K562 (cell line): ENCODE data around the gene PLAAT5. TPM values are rescaled to one million over a fixed set of nuclear protein-coding genes. Genes with fewer than 3 reads are reported as not detected.

Experiments used
- BRCA1 ChIP-seq, 2 experiments: fragments of 450-650 bp in 1 of 2; sonication (generic) in 1 of 2; formaldehyde crosslinking in 1 of 2; IDR thresholded peaks; 2 replicates each; pipeline versions ENCODE4 v1.5.0 to v1.6.1; 2017 to 2020; ENCODE audit warnings: mild to moderate bottlenecking in 1 of 2, missing genetic modification reagents in 1 of 2
- CBX5 ChIP-seq: IDR thresholded peaks from 2 replicates; pipeline ENCODE4 v1.6.1; 2014; ENCODE audit warnings: low read depth, borderline replicate concordance
- CGGBP1 ChIP-seq: fragments of 250-450 bp; sonication (Bioruptor Pico); IDR thresholded peaks from 2 replicates; pipeline ENCODE4 v1.9.0; 2021; ENCODE audit warnings: mild to moderate bottlenecking
- CXXC5 ChIP-seq: fragments of 250-450 bp; sonication (Bioruptor Pico); IDR thresholded peaks from 2 replicates; pipeline ENCODE4 v1.8.0; 2022; ENCODE audit warnings: inconsistent platforms, mild to moderate bottlenecking, moderate library complexity
- E2F3 ChIP-seq: fragments of 250-450 bp; sonication (Bioruptor Pico); IDR thresholded peaks from 2 replicates; pipeline ENCODE4 v1.4.0; 2020; ENCODE audit warnings: mild to moderate bottlenecking
- EWSR1 ChIP-seq: fragments of 450-650 bp; IDR thresholded peaks from 2 replicates; pipeline ENCODE4 v1.6.1; 2018; ENCODE audit warnings: borderline replicate concordance, mild to moderate bottlenecking, low read depth, moderate library complexity; ENCODE audit not compliant: partially characterized antibody
- FOS ChIP-seq: IDR thresholded peaks from 3 replicates; pipeline ENCODE4 v1.6.1; 2011; ENCODE audit not compliant: insufficient read length; ENCODE audit errors: extremely low read depth
- FOXA1 ChIP-seq: fragments of 450-650 bp; IDR thresholded peaks from 2 replicates; pipeline ENCODE4 v1.6.1; 2016; ENCODE audit warnings: mild to moderate bottlenecking, borderline replicate concordance
- HINFP ChIP-seq: fragments of 450-650 bp; conservative IDR thresholded peaks from 2 replicates; pipeline ENCODE4 v1.6.1; 2016; ENCODE audit warnings: missing genetic modification characterization, low read depth, mild to moderate bottlenecking, control low read depth, missing compliant biosample characterization
- SAFB2 ChIP-seq: fragments of 200-400 bp; formaldehyde crosslinking; IDR thresholded peaks from 2 replicates; pipeline ENCODE4 v1.6.1; 2018; ENCODE audit warnings: borderline replicate concordance, low read length, low read depth, moderate library complexity; ENCODE audit not compliant: severe bottlenecking
- TAL1 ChIP-seq: fragments of 450-650 bp; IDR thresholded peaks from 2 replicates; pipeline ENCODE4 v1.6.1; 2016; ENCODE audit warnings: mild to moderate bottlenecking
- XRCC3 ChIP-seq: fragments of 450-650 bp; IDR thresholded peaks from 2 replicates; pipeline ENCODE4 v1.6.1; 2017; ENCODE audit warnings: mild to moderate bottlenecking, moderate library complexity
- ZBTB1 ChIP-seq: sonication (generic); formaldehyde crosslinking; IDR thresholded peaks from 2 replicates; pipeline ENCODE4 v1.8.1; 2023; ENCODE audit warnings: missing genetic modification reagents, low read depth, mild to moderate bottlenecking, borderline replicate concordance
- ZKSCAN1 ChIP-seq: fragments of 150-350 bp; IDR thresholded peaks from 2 replicates; pipeline ENCODE4 v1.6.1; 2016; ENCODE audit warnings: low read depth, low read length
- ZNF212 ChIP-seq: fragments of 450-650 bp; formaldehyde crosslinking; IDR thresholded peaks from 2 replicates; pipeline ENCODE4 v1.4.0; 2020; ENCODE audit warnings: mild to moderate bottlenecking
- ZNF561 ChIP-seq: fragments of 450-650 bp; formaldehyde crosslinking; conservative IDR thresholded peaks from 2 replicates; pipeline ENCODE4 v1.4.0; 2020; ENCODE audit warnings: mild to moderate bottlenecking, moderate library complexity
- ZNF639 ChIP-seq, 2 experiments: fragments of 200-800 bp in 1 of 2; sonication (Bioruptor generic) in 1 of 2; sonication (generic) in 1 of 2; formaldehyde crosslinking in 1 of 2; IDR thresholded peaks in 1 of 2; conservative IDR thresholded peaks in 1 of 2; 2 replicates each; pipeline versions ENCODE4 v1.5.0 to v1.6.1; 2016 to 2020; ENCODE audit warnings: missing compliant biosample characterization in 1 of 2, missing genetic modification characterization in 1 of 2, missing genetic modification reagents in 1 of 2
- ZNF766 ChIP-seq: fragments of 200-800 bp; sonication (Bioruptor generic); conservative IDR thresholded peaks from 2 replicates; pipeline ENCODE4 v1.6.1; 2016; ENCODE audit warnings: missing genetic modification characterization, missing compliant biosample characterization
- polyA plus RNA-seq, 8 experiments: library from polyadenylated mRNA; depleted of rRNA in 4 of 8; stranded (reverse) in 5 of 8; unstranded in 3 of 8; fragments of >200 nt; fragmentation: Nextera tagmentation in 2 of 8; fragmentation: Illumina TruSeq in 1 of 8; extraction: Ambion mirVana in 2 of 8; extraction: Trizol in 1 of 8; gene quantifications; 2 replicates each; pipeline versions ENCODE4 v1.2.1 to v1.2.3, GENCODE V29; 2011 to 2014; ENCODE audit warnings: inconsistent platforms in 1 of 8, missing spikeins in 1 of 8
- total RNA-seq, 7 experiments: library from RNA; depleted of rRNA in 6 of 7; stranded (reverse); fragments of >200 nt in 6 of 7; fragmentation: Illumina TruSeq in 2 of 7; extraction: Trizol in 2 of 7; gene quantifications; 2 replicates each; pipeline versions ENCODE4 v1.2.1 to v1.2.3, GENCODE V29; 2011 to 2021; ENCODE audit warnings: low replicate concordance in 1 of 7

Gene PLAAT5
- total and polyA plus RNA-seq, 9 of the 15 experiments (the other 6 are each of a cell fraction or from before 2014, with no cell fraction given) = not detected

GRCh38 chr11:63534895-63535461, 44.0 kb upstream of the PLAAT5 start (continued):
- TF ChIP-seq BRCA1 (IDR thresholded peaks at IDR 0.05) (no peak), BRCA1 (CRISPR knock-in tag; IDR thresholded peaks at IDR 0.05) (no peak), ZNF766 (CRISPR knock-in tag) (peak; percentile 100), XRCC3 (no peak), CXXC5 (CRISPR knock-in tag) (peak; percentile 98), ZNF561 (CRISPR knock-in tag) (peak; percentile 91), ZNF212 (CRISPR knock-in tag) (peak; percentile 96), HINFP (tag) (peak; percentile 93), TAL1 (peak; percentile 32; the same call in 1 of the 2 replicates), SAFB2 (no peak), CGGBP1 (CRISPR knock-in tag) (no peak), ZBTB1 (CRISPR knock-in tag) (no peak), E2F3 (peak; percentile 93), CBX5 (no peak), FOS (no peak), EWSR1 (no peak), ZNF639 (CRISPR knock-in tag; conservative IDR thresholded peaks at IDR 0.05 in 1 of 2, IDR thresholded peaks at IDR 0.05 in 1 of 2) (peak in 1 of 2 experiments; percentile 99; a peak in 2 of 4 replicates), FOXA1 (no peak), ZKSCAN1 (no peak)
